Measurements from ENCODE around the gene ARHGEF7. TPM values are rescaled to one million over a fixed set of nuclear protein-coding genes. Genes with fewer than 3 reads are reported as not detected.

The ARHGEF7 gene
- total RNA-seq, 2 experiments from 2014 or later, result 58.7 to 67.2 TPM

- Mint-ChIP-seq H3K27ac (no peak overlapping the region), H3K9me3 (ENCODE audit: low read depth) (no peaks in the 10 kb centered on the region), H3K27me3 (no peaks in the 10 kb centered on the region), H3K4me3 (no peak overlapping the region), H3K4me1 (peaks cover 14% of the 10 kb centered on the region), H3K36me3 (no peaks in the 10 kb centered on the region)
- ATAC-seq, result no peak
- CTCF ChIA-PET, result no interaction called here
- no peak for DNase-seq
Observed at GRCh38 chr13:111322916-111323331, 207.8 kb downstream of the ARHGEF7 start.

GRCh38 chr13:111323549-111323948 lies 208.4 kb downstream of the ARHGEF7 start:
- H3K9me3 Mint-ChIP-seq (ENCODE audit: low read depth), result no peaks in the 10 kb centered on the region
- DNase-seq (no peak), ATAC-seq (no peak)
- no peaks in the 10 kb centered on the region for H3K36me3 Mint-ChIP-seq
- no peaks in the 10 kb centered on the region for H3K27me3 Mint-ChIP-seq
- peak overlapping the region; percentile 14 for H3K4me3 Mint-ChIP-seq
- no peak overlapping the region for H3K27ac Mint-ChIP-seq
- peaks cover 14% of the 10 kb centered on the region for H3K4me1 Mint-ChIP-seq
- CTCF ChIA-PET, result no interaction called here

- no peaks in the 10 kb centered on the region for H3K27me3 Mint-ChIP-seq
- no peaks in the 10 kb centered on the region for H3K36me3 Mint-ChIP-seq
- H3K4me3 Mint-ChIP-seq, result peak overlapping the region; percentile 14
- ATAC-seq (no peak), DNase-seq (no peak)
- H3K9me3 Mint-ChIP-seq (ENCODE audit: low read depth), result no peaks in the 10 kb centered on the region
- H3K27ac Mint-ChIP-seq, result no peak overlapping the region
- CTCF ChIA-PET, result no interaction called here
- H3K4me1 Mint-ChIP-seq, result peaks cover 14% of the 10 kb centered on the region
Observed at GRCh38 chr13:111323950-111324651, 209.0 kb downstream of the ARHGEF7 start.

GRCh38 chr13:111324736-111325135 lies 209.6 kb downstream of the ARHGEF7 start:
- peaks cover 14% of the 10 kb centered on the region for H3K4me1 Mint-ChIP-seq
- no peak overlapping the region for H3K4me3 Mint-ChIP-seq
- no peak overlapping the region for H3K27ac Mint-ChIP-seq
- no peak for DNase-seq
- H3K9me3 Mint-ChIP-seq (ENCODE audit: low read depth), result no peaks in the 10 kb centered on the region
- CTCF ChIA-PET, result no interaction called here
- no peaks in the 10 kb centered on the region for H3K27me3 Mint-ChIP-seq
- ATAC-seq, result no peak
- no peaks in the 10 kb centered on the region for H3K36me3 Mint-ChIP-seq

- Mint-ChIP-seq H3K4me1 (peaks cover 14% of the 10 kb centered on the region), H3K27me3 (no peaks in the 10 kb centered on the region), H3K9me3 (ENCODE audit: low read depth) (no peaks in the 10 kb centered on the region), H3K27ac (no peak overlapping the region), H3K36me3 (no peaks in the 10 kb centered on the region), H3K4me3 (no peak overlapping the region)
- CTCF ChIA-PET, result no interaction called here
- no peak for DNase-seq
- ATAC-seq, result no peak
Observed at GRCh38 chr13:111325146-111325890, 210.2 kb downstream of the ARHGEF7 start.

GRCh38 chr13:111325941-111326620 lies 211.0 kb downstream of the ARHGEF7 start:
- Mint-ChIP-seq H3K4me3 (no peak overlapping the region), H3K27me3 (no peaks in the 10 kb centered on the region), H3K36me3 (no peaks in the 10 kb centered on the region), H3K4me1 (peaks cover 14% of the 10 kb centered on the region), H3K9me3 (ENCODE audit: low read depth) (no peaks in the 10 kb centered on the region), H3K27ac (no peak overlapping the region)
- CTCF ChIA-PET, result no interaction called here
- DNase-seq, result peak; percentile 32
- ATAC-seq, result no peak

- CTCF ChIA-PET, result no interaction called here
- DNase-seq, result no peak
- no peaks in the 10 kb centered on the region for H3K27me3 Mint-ChIP-seq
Observed at GRCh38 chr13:111326621-111326965, 211.5 kb downstream of the ARHGEF7 start.

GRCh38 chr13:111326981-111327642 lies 212.0 kb downstream of the ARHGEF7 start:
- no peak overlapping the region for H3K4me3 Mint-ChIP-seq
- H3K9me3 Mint-ChIP-seq (ENCODE audit: low read depth), result no peaks in the 10 kb centered on the region
- H3K36me3 Mint-ChIP-seq, result no peaks in the 10 kb centered on the region
- CTCF ChIA-PET, result no interaction called here
- no peak overlapping the region for H3K27ac Mint-ChIP-seq
- H3K27me3 Mint-ChIP-seq, result no peaks in the 10 kb centered on the region
- no peak for ATAC-seq
- DNase-seq, result peak; percentile 35
- peaks cover 14% of the 10 kb centered on the region for H3K4me1 Mint-ChIP-seq

More at GRCh38 chr13:111326621-111326965, 211.5 kb downstream of the ARHGEF7 start:
- H3K9me3 Mint-ChIP-seq (ENCODE audit: low read depth), result no peaks in the 10 kb centered on the region
- peaks cover 14% of the 10 kb centered on the region for H3K4me1 Mint-ChIP-seq
- no peak overlapping the region for H3K4me3 Mint-ChIP-seq
- H3K36me3 Mint-ChIP-seq, result no peaks in the 10 kb centered on the region
- H3K27ac Mint-ChIP-seq, result no peak overlapping the region
- no peak for ATAC-seq

- no peak for ATAC-seq
- Mint-ChIP-seq H3K27ac (no peak overlapping the region), H3K4me3 (no peak overlapping the region)
Observed at GRCh38 chr13:111327730-111328573, 212.8 kb downstream of the ARHGEF7 start.

GRCh38 chr13:111328574-111329410 lies 213.7 kb downstream of the ARHGEF7 start:
- peaks cover 7% of the 10 kb centered on the region for H3K4me1 Mint-ChIP-seq
- peak; percentile 28 for DNase-seq
- no peak overlapping the region for H3K27ac Mint-ChIP-seq
- CTCF ChIA-PET, result interaction anchor here (1.3 kb wide), 1 partner anchor 82 kb away, joined by 3 read pairs; no protein-coding TSS in a partner anchor
- H3K27me3 Mint-ChIP-seq, result peaks cover 5% of the 10 kb centered on the region
- H3K4me3 Mint-ChIP-seq, result no peak overlapping the region
- no peak for ATAC-seq
- no peaks in the 10 kb centered on the region for H3K36me3 Mint-ChIP-seq
- no peaks in the 10 kb centered on the region for H3K9me3 Mint-ChIP-seq (ENCODE audit: low read depth)

More at GRCh38 chr13:111327730-111328573, 212.8 kb downstream of the ARHGEF7 start:
- no peaks in the 10 kb centered on the region for H3K36me3 Mint-ChIP-seq
- CTCF ChIA-PET, result interaction anchor here (1.3 kb wide), 1 partner anchor 83 kb away, joined by 3 read pairs; no protein-coding TSS in a partner anchor
- DNase-seq, result peak; percentile 34
- no peaks in the 10 kb centered on the region for H3K9me3 Mint-ChIP-seq (ENCODE audit: low read depth)
- peaks cover 4% of the 10 kb centered on the region for H3K27me3 Mint-ChIP-seq
- H3K4me1 Mint-ChIP-seq, result peaks cover 14% of the 10 kb centered on the region

GRCh38 chr13:111329641-111330040 lies 214.5 kb downstream of the ARHGEF7 start:
- H3K4me1 Mint-ChIP-seq, result peaks cover 2% of the 10 kb centered on the region
- H3K9me3 Mint-ChIP-seq (ENCODE audit: low read depth), result peaks cover 3% of the 10 kb centered on the region
- H3K4me3 Mint-ChIP-seq, result no peak overlapping the region
- no peak overlapping the region for H3K27ac Mint-ChIP-seq
- ATAC-seq (no peak), DNase-seq (peak; percentile 27)
- H3K27me3 Mint-ChIP-seq, result peaks cover 5% of the 10 kb centered on the region
- CTCF ChIA-PET, result no interaction called here
- H3K36me3 Mint-ChIP-seq, result no peaks in the 10 kb centered on the region

- no peak overlapping the region for H3K27ac Mint-ChIP-seq
- H3K36me3 Mint-ChIP-seq, result no peaks in the 10 kb centered on the region
- CTCF ChIA-PET, result no interaction called here
- DNase-seq, result no peak
- H3K9me3 Mint-ChIP-seq (ENCODE audit: low read depth), result peaks cover 3% of the 10 kb centered on the region
- H3K4me3 Mint-ChIP-seq, result no peak overlapping the region
- no peak for ATAC-seq
- H3K27me3 Mint-ChIP-seq, result peaks cover 5% of the 10 kb centered on the region
- peaks cover 2% of the 10 kb centered on the region for H3K4me1 Mint-ChIP-seq
Observed at GRCh38 chr13:111330066-111330610, 215.0 kb downstream of the ARHGEF7 start.

All from activated CD8-positive, alpha-beta memory T cell treated with anti-CD3 and anti-CD28 coated beads, Interleukin-2, amount 10 ng/mL, durations not matched to agents 7 days and 5 days (primary cell).